T-helper 17 cell (primary cell): ENCODE measurements around the gene CNPY2. TPM values are rescaled to one million over a fixed set of nuclear protein-coding genes. Genes with fewer than 3 reads are reported as not detected.
A peak's percentile ranks its signal among the peaks of the same experiment; 100 is the strongest.
"Not testable (repeated sequence)": the region's sequence is repeated elsewhere in the genome, so short reads cannot be mapped to it uniquely, and the experiment has no call there.

Source experiments
- ATAC-seq: fragments of 150-1000 bp; cut with Tn5 transposase; 2 replicates; pipeline ENCODE4 v1.10.0; 2021; ENCODE audit warnings: mild to moderate bottlenecking, moderate library complexity
- DNase-seq, 3 donors: peaks; one replicate each; pipeline versions ENCODE4 v3.0.0 to v3.0.0-alpha.2; 2020 to 2021
- H3K9me3 ChIP-seq: one replicate; pipeline ENCODE4 v1.7.0; 2013; ENCODE audit warnings: low read length, mild to moderate bottlenecking; ENCODE audit not compliant: control insufficient read depth, poor library complexity, severe bottlenecking
- H3K27ac Mint-ChIP-seq: one replicate; pipeline ENCODE4 v1.8.0; 2022; ENCODE audit warnings: mild to moderate bottlenecking, moderate library complexity, mixed read lengths
- H3K27me3 Mint-ChIP-seq: one replicate; pipeline ENCODE4 v1.8.0; 2022; ENCODE audit warnings: mixed read lengths
- H3K36me3 Mint-ChIP-seq: one replicate; pipeline ENCODE4 v1.8.0; 2022; ENCODE audit warnings: low read depth, mixed read lengths
- H3K4me1 Mint-ChIP-seq: one replicate; pipeline ENCODE4 v1.8.0; 2022; ENCODE audit warnings: mild to moderate bottlenecking, mixed read lengths
- H3K4me3 Mint-ChIP-seq: one replicate; pipeline ENCODE4 v1.8.0; 2022; ENCODE audit warnings: mild to moderate bottlenecking, moderate library complexity, mixed read lengths
- total RNA-seq, 4 donors: library from RNA in 2 of 4; stranded (reverse) in 2 of 4; gene quantifications; one replicate each; pipeline ENCODE4 v1.2.3 and lab custom pipeline; 2022 to 2026

CNPY2 gene
- total RNA-seq, 2 donors from 2014 or later: 47.4 to 53.4 TPM

DNA sequence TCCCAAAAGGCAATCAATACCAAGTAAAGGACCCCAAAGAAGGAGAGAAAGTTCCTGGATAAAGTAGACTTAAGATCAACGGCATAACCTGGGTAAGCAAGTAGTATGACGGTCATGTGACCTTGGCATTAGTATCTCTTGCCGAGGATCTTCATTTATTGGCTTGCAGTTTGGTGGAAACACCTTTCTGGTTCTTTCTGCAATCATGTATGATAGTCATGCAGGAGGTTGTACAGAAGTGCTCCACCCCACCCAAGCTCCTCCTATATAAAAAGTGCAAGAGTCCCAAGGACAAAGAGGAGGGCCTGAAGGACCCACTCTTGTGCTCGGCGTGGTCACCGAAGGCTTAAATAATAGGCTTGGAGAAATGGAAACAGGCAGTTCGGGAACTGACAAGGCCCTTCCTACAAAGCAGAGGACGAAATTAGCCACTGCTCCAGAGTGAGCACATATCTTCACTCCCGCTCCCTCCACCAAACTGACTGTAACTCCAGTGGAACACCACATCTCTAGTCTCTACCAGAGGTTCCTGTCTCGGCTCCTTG lies 16.4 kb downstream of the CNPY2 start:
- peaks cover 39% of the 10 kb centered on the region for H3K4me1 Mint-ChIP-seq
- H3K27ac Mint-ChIP-seq: peak overlapping the region; percentile 94
- no peaks in the 10 kb centered on the region for H3K36me3 Mint-ChIP-seq
- ATAC-seq: peak; percentile 4
- H3K4me3 Mint-ChIP-seq: peak overlapping the region; percentile 94
- H3K9me3 ChIP-seq: no peaks in the 10 kb centered on the region
- no peaks in the 10 kb centered on the region for H3K27me3 Mint-ChIP-seq
- no peak for DNase-seq

DNA sequence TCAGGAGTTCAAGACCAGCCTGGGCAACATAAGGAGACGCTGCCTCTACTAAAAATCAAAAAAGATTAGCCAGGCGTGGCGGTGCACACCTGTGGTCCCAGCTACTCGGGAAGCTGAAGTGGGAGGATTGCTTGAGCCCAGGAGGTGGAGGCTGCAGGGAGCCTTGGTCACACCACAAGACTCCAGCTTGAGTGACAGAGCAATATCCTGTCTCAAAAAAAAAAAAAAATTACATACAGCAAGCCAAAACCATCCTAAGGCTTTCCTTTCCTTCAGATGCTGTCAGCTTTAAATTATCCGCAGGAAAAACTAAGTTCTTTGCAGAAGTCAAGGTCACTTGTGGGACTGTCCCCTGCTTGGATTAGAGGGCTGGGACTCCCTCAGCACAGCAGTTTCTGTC lies 17.0 kb downstream of the CNPY2 start:
- H3K4me3 Mint-ChIP-seq: peak overlapping the region; percentile 94
- peaks cover 39% of the 10 kb centered on the region for H3K4me1 Mint-ChIP-seq
- H3K36me3 Mint-ChIP-seq: no peaks in the 10 kb centered on the region
- ATAC-seq: no peak
- H3K27ac Mint-ChIP-seq: peak overlapping the region; percentile 94
- no peaks in the 10 kb centered on the region for H3K9me3 ChIP-seq
- no peak for DNase-seq
- H3K27me3 Mint-ChIP-seq: no peaks in the 10 kb centered on the region

DNA sequence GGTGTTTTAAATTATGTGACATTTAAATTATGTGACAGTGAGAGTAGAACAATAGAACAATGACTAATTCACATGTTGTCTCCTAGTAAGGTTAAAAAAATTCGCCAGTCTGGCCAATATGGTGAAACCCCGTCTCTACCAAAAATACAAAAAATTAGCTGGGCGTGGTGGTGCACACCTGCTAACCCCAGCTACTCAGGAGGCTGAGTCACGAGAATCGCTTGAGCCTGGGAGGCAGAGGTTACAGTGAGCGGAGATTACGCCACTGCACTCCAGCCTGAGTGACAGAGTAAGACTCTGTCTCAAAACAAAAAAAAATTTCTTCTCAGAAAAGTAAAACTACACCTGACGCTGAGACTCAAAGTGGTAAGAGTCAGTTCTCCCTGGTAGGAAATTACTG lies 18.4 kb downstream of the CNPY2 start:
- Mint-ChIP-seq H3K4me3 (peak overlapping the region; percentile 47), H3K36me3 (no peaks in the 10 kb centered on the region), H3K27ac (peak overlapping the region; percentile 94), H3K27me3 (no peaks in the 10 kb centered on the region), H3K4me1 (peaks cover 42% of the 10 kb centered on the region)
- no peaks in the 10 kb centered on the region for H3K9me3 ChIP-seq
- DNase-seq: no peak
- ATAC-seq: no peak

DNA sequence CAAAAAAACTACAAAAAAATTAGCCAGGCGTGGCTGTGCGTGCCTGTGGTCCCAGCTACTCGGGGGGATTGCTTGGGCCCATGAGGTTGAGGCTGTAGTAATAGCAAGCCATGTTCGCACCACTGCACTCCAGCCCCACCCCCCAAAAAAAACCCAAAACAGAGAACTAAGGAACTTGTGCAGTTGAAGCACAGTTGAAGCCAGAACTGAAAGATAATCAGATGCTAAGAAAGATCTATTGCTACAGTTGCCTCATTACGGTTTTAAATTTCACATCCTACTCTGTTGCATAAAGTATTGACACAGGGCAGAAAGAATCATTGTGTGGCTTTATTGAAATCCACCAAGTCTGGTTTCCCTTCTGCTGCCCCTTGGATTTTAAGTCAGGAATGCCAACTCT lies 19.5 kb downstream of the CNPY2 start:
- Mint-ChIP-seq H3K27me3 (no peaks in the 10 kb centered on the region), H3K4me3 (no peak overlapping the region), H3K4me1 (peaks cover 40% of the 10 kb centered on the region), H3K36me3 (peaks cover under 1% of the 10 kb centered on the region), H3K27ac (no peak overlapping the region)
- no peaks in the 10 kb centered on the region for H3K9me3 ChIP-seq
- ATAC-seq (no peak), DNase-seq (no peak)

DNA sequence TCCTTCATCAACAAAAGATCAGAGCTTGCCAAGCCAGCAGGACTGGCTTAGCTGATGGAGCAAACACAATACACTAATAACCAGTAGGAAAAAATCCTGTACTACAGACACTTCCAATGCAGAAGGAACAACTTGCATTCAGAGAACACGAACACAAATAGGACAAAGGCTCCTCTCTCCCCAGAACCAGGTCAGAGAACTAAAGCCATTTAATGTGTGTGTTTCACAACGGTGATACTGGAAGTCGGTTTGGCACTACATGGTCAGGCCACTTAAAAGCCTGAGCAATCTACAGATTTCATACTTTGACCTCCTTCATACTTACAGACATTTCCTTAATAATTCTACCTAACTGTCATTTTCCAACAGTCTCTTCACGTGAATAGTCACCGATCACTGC lies 22.0 kb downstream of the CNPY2 start:
- H3K4me3 Mint-ChIP-seq: peak overlapping the region; percentile 15
- peaks cover 2% of the 10 kb centered on the region for H3K36me3 Mint-ChIP-seq
- H3K27ac Mint-ChIP-seq: peak overlapping the region; percentile 9

DNA sequence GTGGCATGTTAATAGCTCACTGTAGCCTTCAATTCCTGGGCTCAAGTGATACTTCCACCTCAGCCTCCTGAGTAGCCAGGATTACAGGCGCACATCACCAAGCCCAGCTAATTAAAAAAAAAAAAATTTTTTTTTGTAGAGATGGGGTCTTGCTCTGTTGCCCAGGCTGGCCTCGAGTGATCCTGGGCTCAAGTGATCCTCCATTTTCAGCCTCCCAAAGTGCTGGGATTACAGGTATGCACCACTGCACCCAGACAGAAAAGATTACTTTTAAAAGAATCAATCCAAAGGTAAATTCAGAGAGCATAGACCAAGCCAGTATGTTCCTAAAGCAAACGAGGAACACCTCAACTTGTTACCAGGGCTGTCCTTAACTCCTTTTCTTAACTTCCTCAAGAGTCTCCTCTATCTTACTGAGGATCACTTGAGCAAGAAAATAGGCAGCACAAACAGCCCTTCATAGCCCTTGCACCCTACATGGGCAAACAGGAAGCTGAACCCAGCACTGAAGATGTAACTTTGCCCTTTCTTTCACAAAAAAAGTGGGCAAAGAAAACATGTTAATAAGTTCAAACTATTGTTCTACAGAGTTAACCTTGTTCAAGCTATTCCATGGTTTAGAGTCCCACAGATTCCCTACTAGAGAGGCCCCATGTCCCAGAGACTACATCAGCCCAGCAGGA lies 26.9 kb downstream of the CNPY2 start:
- Mint-ChIP-seq H3K27me3 (no peaks in the 10 kb centered on the region), H3K4me3 (no peak overlapping the region)

More for the DNA sequence above, 22.0 kb downstream of the CNPY2 start:
- DNase-seq: no peak
- Mint-ChIP-seq H3K27me3 (no peaks in the 10 kb centered on the region), H3K4me1 (peaks cover 32% of the 10 kb centered on the region)
- no peaks in the 10 kb centered on the region for H3K9me3 ChIP-seq
- ATAC-seq: no peak

DNA sequence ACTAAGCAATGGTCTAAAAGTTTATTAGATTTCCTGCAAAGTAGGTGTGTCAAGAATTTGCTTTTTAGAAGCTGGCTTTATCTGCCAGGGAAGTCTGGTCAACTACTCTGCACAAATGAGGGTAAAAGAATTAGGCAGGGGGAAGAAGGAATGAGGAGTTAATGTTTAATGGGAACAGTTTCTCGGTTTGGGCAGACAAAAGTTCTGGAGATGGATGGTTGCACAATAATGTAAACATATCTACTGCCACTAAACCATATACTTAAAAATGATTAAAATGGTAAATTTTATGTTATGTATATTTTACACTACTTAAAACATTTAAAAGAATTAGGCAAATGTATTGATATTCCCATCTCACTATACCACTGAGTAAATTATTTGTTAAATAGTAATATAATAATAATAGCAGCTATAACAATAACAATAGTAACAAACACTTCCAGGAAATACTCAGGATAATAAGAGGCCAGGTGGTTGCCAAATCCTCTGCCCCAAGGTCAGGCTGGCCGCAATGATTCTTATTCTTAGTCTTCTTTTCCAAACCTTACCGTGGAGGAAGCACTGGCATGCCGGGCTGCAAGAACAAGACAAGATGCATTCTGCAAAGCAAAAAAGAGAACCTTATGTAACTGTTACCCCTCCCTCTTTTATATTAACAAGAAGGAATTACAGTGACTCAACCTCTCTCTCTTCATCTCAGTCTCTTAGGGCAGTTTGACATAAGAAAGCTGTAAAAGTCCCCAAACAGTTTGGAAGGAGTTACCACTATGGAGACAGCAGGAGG lies 29.6 kb downstream of the CNPY2 start:
- H3K9me3 ChIP-seq: no peaks in the 10 kb centered on the region
- no peak overlapping the region for H3K4me3 Mint-ChIP-seq
- no peaks in the 10 kb centered on the region for H3K27me3 Mint-ChIP-seq
- DNase-seq: no peak
- no peak for ATAC-seq
- H3K36me3 Mint-ChIP-seq: peaks cover 9% of the 10 kb centered on the region
- H3K27ac Mint-ChIP-seq: no peak overlapping the region
- peaks cover 11% of the 10 kb centered on the region for H3K4me1 Mint-ChIP-seq

More for the DNA sequence above, 26.9 kb downstream of the CNPY2 start:
- H3K36me3 Mint-ChIP-seq: peaks cover 7% of the 10 kb centered on the region
- no peak for DNase-seq
- no peak overlapping the region for H3K27ac Mint-ChIP-seq
- no peak for ATAC-seq
- peaks cover 19% of the 10 kb centered on the region for H3K4me1 Mint-ChIP-seq
- H3K9me3 ChIP-seq: no peaks in the 10 kb centered on the region

DNA sequence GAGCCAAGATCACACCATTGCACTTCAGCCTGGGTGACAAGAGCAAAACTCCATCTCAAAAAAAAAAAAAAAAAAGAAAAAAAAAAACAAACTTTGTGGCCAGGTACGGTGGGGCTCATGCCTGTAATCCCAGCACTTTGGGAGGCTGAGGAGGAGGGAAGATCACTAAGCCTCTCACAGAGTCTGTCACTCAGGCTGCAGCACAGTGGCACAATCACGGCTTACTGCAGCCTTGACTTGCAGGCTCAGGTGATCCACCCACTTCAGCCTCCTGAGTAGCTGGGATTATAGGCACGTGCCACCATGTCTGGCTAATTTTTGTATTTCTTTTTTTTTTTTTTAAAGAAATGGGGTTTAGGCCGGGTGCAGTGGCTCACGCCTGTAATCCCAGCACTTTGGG lies 31.5 kb downstream of the CNPY2 start:
- H3K27me3 Mint-ChIP-seq, H3K9me3 ChIP-seq, H3K4me3 Mint-ChIP-seq, H3K36me3 Mint-ChIP-seq, H3K27ac Mint-ChIP-seq, DNase-seq, H3K4me1 Mint-ChIP-seq, ATAC-seq: not testable (repeated sequence)

DNA sequence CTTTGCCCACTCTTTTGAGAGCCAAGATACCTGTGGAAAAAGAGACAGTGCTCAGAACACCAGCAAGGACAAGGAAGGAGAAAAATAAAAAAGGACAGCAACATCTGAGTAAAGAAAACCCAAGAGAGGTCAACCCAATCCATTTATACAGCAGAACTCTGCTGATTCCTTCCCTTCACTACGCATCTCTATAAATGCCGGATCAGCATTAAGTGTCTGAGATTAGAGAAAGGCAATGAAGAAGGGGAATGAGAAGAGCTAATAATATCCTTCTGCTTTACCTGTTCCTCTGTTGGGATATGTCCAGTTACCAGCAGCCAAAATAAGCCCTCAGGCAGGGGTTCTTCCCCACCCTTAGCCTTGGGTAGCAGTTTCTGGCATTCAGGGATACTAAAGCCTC lies 33.2 kb downstream of the CNPY2 start:
- H3K27ac Mint-ChIP-seq: peak overlapping the region; percentile 24
- H3K27me3 Mint-ChIP-seq: no peaks in the 10 kb centered on the region
- peaks cover 8% of the 10 kb centered on the region for H3K36me3 Mint-ChIP-seq
- no peak overlapping the region for H3K4me3 Mint-ChIP-seq
- no peak for ATAC-seq
- no peaks in the 10 kb centered on the region for H3K9me3 ChIP-seq
- DNase-seq: no peak
- peaks cover 5% of the 10 kb centered on the region for H3K4me1 Mint-ChIP-seq

DNA sequence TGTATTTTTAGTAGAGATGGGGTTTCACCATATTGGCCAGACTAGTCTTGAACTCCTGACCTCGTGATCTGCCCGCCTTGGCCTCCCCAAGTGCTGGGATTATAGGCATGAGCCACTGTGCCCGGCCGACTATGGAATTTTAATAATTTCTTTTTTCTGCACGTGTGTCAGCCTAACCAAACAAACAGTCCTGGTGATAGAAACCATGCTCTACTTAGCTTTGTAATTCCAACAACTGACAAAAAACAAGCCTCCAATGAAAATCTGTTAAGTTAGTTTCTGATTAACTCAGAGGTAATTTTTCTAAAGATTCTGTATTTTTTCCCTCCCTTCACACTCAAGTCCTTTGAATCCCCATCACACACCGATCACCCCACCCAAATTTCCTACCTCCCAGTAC lies 33.8 kb downstream of the CNPY2 start:
- DNase-seq: no peak
- no peak for ATAC-seq
- Mint-ChIP-seq H3K4me3 (no peak overlapping the region), H3K36me3 (peaks cover 8% of the 10 kb centered on the region), H3K4me1 (peaks cover 5% of the 10 kb centered on the region), H3K27ac (peak overlapping the region; percentile 24), H3K27me3 (no peaks in the 10 kb centered on the region)
- no peaks in the 10 kb centered on the region for H3K9me3 ChIP-seq

DNA sequence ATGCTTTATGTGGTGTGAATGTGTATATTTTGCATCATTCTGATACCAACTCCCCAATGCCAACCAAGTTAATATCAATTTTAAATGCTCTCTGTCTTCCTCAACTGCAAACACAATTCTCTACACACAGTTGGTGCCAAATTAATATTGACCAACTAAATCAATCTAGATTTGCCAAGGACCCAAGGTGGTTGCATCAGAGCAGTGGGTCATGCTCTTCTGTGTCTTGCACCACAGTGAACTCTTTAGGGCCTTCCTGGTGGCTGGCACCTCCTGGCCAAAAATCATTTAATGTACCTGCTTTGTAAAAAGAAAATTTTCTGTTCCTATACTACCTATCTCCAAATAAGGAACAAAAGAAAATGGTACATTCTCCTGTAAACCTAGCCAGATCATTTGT lies 34.9 kb downstream of the CNPY2 start:
- no peak for DNase-seq
- Mint-ChIP-seq H3K27ac (no peak overlapping the region), H3K4me1 (peaks cover 2% of the 10 kb centered on the region), H3K27me3 (no peaks in the 10 kb centered on the region), H3K36me3 (peaks cover 9% of the 10 kb centered on the region), H3K4me3 (no peak overlapping the region)
- no peaks in the 10 kb centered on the region for H3K9me3 ChIP-seq
- ATAC-seq: no peak

DNA sequence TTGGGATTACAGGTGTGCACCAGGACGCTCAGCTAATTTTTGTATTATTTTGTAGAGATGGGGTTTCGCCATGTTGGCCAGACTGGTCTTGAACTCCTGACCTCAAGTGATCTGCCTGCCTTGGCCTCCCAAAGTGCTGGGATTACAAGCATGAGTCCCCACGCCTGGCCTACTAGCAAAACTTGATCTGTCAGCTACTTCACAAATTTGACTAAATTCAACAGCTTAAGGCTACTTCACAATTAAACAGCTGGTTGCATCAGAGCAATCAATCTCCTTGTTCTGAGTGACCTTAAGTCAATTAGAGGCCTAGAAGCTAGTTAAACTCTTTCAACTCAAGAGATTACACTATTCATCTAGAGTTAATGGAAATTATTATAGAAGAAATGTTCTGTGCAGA lies 36.9 kb downstream of the CNPY2 start:
- DNase-seq: no peak
- H3K36me3 Mint-ChIP-seq: peaks cover 12% of the 10 kb centered on the region
- H3K9me3 ChIP-seq: no peaks in the 10 kb centered on the region
- H3K4me1 Mint-ChIP-seq: no peaks in the 10 kb centered on the region
- no peak for ATAC-seq
- no peaks in the 10 kb centered on the region for H3K27me3 Mint-ChIP-seq
- peak overlapping the region; percentile 47 for H3K27ac Mint-ChIP-seq
- no peak overlapping the region for H3K4me3 Mint-ChIP-seq

DNA sequence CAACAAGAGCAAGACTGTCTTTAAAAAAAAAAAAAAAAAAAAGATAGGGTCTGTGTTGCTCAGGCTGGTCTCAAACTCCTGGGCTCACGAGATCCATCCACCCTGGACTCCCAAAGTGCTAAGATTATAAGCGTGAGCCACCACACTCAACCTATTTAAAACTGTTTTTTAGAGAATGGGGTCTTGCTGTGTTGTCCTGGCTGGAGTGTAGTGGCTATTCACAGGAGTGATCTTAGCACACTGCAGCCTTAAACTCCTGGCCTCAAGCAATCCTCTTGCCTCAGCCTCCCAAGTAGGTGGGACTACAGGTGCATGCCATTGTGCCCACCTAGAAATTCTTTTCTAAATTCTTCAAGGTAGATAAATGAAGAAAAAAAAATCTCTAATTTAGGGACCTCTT lies 41.5 kb downstream of the CNPY2 start:
- Mint-ChIP-seq H3K4me1 (peaks cover under 1% of the 10 kb centered on the region), H3K4me3 (no peak overlapping the region), H3K27ac (no peak overlapping the region), H3K27me3 (no peaks in the 10 kb centered on the region), H3K36me3 (peaks cover 11% of the 10 kb centered on the region)
- ATAC-seq (no peak), DNase-seq (no peak)
- H3K9me3 ChIP-seq: no peaks in the 10 kb centered on the region
